ENCODE results near the gene CIRBP.
A peak's percentile ranks its signal among the peaks of the same experiment; 100 is the strongest.

Gene CIRBP

GRCh38 chr19:1234955-1235380, 34.2 kb upstream of the CIRBP start:
- H3K27me3 Mint-ChIP-seq, result peaks cover 10 to 11% of the 10 kb centered on the region in 2 donors
- H3K4me1 Mint-ChIP-seq (ENCODE audit: low read depth in 2 of 2), result peaks cover 8 to 13% of the 10 kb centered on the region in 2 donors
- H3K4me3 Mint-ChIP-seq, result no peak overlapping the region
- H3K9me3 Mint-ChIP-seq, result no peaks in the 10 kb centered on the region
- no peak for ATAC-seq (replicated peaks)
- H3K27ac Mint-ChIP-seq, result no peak overlapping the region
- peaks cover 6% of the 10 kb centered on the region for H3K36me3 Mint-ChIP-seq (ENCODE audit: insufficient read depth)
- no peak for DNase-seq

- Mint-ChIP-seq H3K9me3 (no peaks in the 10 kb centered on the region), H3K27me3 (peaks cover 10 to 11% of the 10 kb centered on the region in 2 donors), H3K4me1 (ENCODE audit: low read depth in 2 of 2) (peaks cover 8 to 13% of the 10 kb centered on the region in 2 donors), H3K27ac (no peak overlapping the region), H3K36me3 (ENCODE audit: insufficient read depth) (peaks cover 13% of the 10 kb centered on the region), H3K4me3 (peak overlapping the region; percentile 57 to 60)
- DNase-seq (no peak), ATAC-seq (replicated peaks) (no peak)
Observed at GRCh38 chr19:1235625-1236538, 33.2 kb upstream of the CIRBP start.

- no peaks in the 10 kb centered on the region for H3K9me3 Mint-ChIP-seq
- ATAC-seq (replicated peaks) (no peak), DNase-seq (no peak)
- no peak overlapping the region for H3K27ac Mint-ChIP-seq
- H3K4me3 Mint-ChIP-seq, result peak overlapping the region; percentile 57 to 60
- H3K4me1 Mint-ChIP-seq (ENCODE audit: low read depth in 2 of 2), result peaks cover 12 to 18% of the 10 kb centered on the region in 2 donors
- H3K27me3 Mint-ChIP-seq, result peaks cover 10 to 11% of the 10 kb centered on the region in 2 donors
- H3K36me3 Mint-ChIP-seq (ENCODE audit: insufficient read depth), result peaks cover 20% of the 10 kb centered on the region
Observed at GRCh38 chr19:1236576-1236975, 32.6 kb upstream of the CIRBP start.

GRCh38 chr19:1237027-1237659, 32.0 kb upstream of the CIRBP start:
- Mint-ChIP-seq H3K4me3 (peak overlapping the region; percentile 57 to 59), H3K4me1 (ENCODE audit: low read depth in 2 of 2) (peaks cover 14 to 18% of the 10 kb centered on the region in 2 donors), H3K9me3 (no peaks in the 10 kb centered on the region), H3K27ac (no peak overlapping the region), H3K36me3 (ENCODE audit: insufficient read depth) (peaks cover 20% of the 10 kb centered on the region), H3K27me3 (peaks cover 10 to 11% of the 10 kb centered on the region in 2 donors)
- DNase-seq, result no peak
- ATAC-seq (replicated peaks), result no peak

- Mint-ChIP-seq H3K27me3 (peaks cover 10 to 11% of the 10 kb centered on the region in 2 donors), H3K27ac (peak within 1 kb of the TSS; percentile 77 to 81), H3K9me3 (no peaks in the 10 kb centered on the region), H3K4me1 (ENCODE audit: low read depth in 2 of 2) (peaks cover 18 to 23% of the 10 kb centered on the region in 2 donors), H3K4me3 (peak within 1 kb of the TSS; percentile 85 to 89), H3K36me3 (ENCODE audit: insufficient read depth) (peaks cover 23% of the 10 kb centered on the region)
- DNase-seq (no peak), ATAC-seq (replicated peaks) (peak; percentile 1)
Observed at GRCh38 chr19:1237754-1238368, 31.3 kb upstream of the CIRBP start, which contains the start of gene CBARP. TSS of gene CBARP (minus strand) at chr19:1238005. CDS start at chr19:1236100, 1,905 bp downstream.

GRCh38 chr19:1238369-1239303, 30.5 kb upstream of the CIRBP start:
- ATAC-seq (replicated peaks) (no peak), DNase-seq (no peak)
- peak overlapping the region; percentile 77 to 81 for H3K27ac Mint-ChIP-seq
- H3K9me3 Mint-ChIP-seq, result no peaks in the 10 kb centered on the region
- H3K4me1 Mint-ChIP-seq (ENCODE audit: low read depth in 2 of 2), result peaks cover 18 to 24% of the 10 kb centered on the region in 2 donors
- H3K36me3 Mint-ChIP-seq (ENCODE audit: insufficient read depth), result peaks cover 23% of the 10 kb centered on the region
- H3K27me3 Mint-ChIP-seq, result peaks cover 10 to 11% of the 10 kb centered on the region in 2 donors
- peak overlapping the region; percentile 85 to 89 for H3K4me3 Mint-ChIP-seq

GRCh38 chr19:1239420-1239795, 29.7 kb upstream of the CIRBP start:
- H3K4me1 Mint-ChIP-seq (ENCODE audit: low read depth in 2 of 2), result peaks cover 18 to 24% of the 10 kb centered on the region in 2 donors

GRCh38 chr19:1239796-1240737, 29.1 kb upstream of the CIRBP start:
- peaks cover 21 to 29% of the 10 kb centered on the region in 2 donors for H3K4me1 Mint-ChIP-seq (ENCODE audit: low read depth in 2 of 2)
- H3K9me3 Mint-ChIP-seq, result no peaks in the 10 kb centered on the region
- peaks cover 28% of the 10 kb centered on the region for H3K36me3 Mint-ChIP-seq (ENCODE audit: insufficient read depth)

More at GRCh38 chr19:1239420-1239795, 29.7 kb upstream of the CIRBP start:
- ATAC-seq (replicated peaks) (no peak), DNase-seq (no peak)
- H3K4me3 Mint-ChIP-seq, result peak overlapping the region; percentile 85 to 89
- peaks cover 10 to 11% of the 10 kb centered on the region in 2 donors for H3K27me3 Mint-ChIP-seq
- no peaks in the 10 kb centered on the region for H3K9me3 Mint-ChIP-seq
- peaks cover 23% of the 10 kb centered on the region for H3K36me3 Mint-ChIP-seq (ENCODE audit: insufficient read depth)
- H3K27ac Mint-ChIP-seq, result peak overlapping the region; percentile 77 to 81

GRCh38 chr19:1240925-1241324, 28.2 kb upstream of the CIRBP start:
- ATAC-seq (replicated peaks) (no peak), DNase-seq (no peak)
- peaks cover 10 to 11% of the 10 kb centered on the region in 2 donors for H3K27me3 Mint-ChIP-seq
- H3K36me3 Mint-ChIP-seq (ENCODE audit: insufficient read depth), result peaks cover 28% of the 10 kb centered on the region
- H3K27ac Mint-ChIP-seq, result peak overlapping the region; percentile 71 to 92
- peaks cover 21 to 29% of the 10 kb centered on the region in 2 donors for H3K4me1 Mint-ChIP-seq (ENCODE audit: low read depth in 2 of 2)
- H3K9me3 Mint-ChIP-seq, result no peaks in the 10 kb centered on the region
- peak overlapping the region; percentile 81 to 85 for H3K4me3 Mint-ChIP-seq

More at GRCh38 chr19:1239796-1240737, 29.1 kb upstream of the CIRBP start:
- Mint-ChIP-seq H3K27me3 (peaks cover 10 to 11% of the 10 kb centered on the region in 2 donors), H3K27ac (peak overlapping the region; percentile 77 to 81), H3K4me3 (peak overlapping the region; percentile 85 to 89)
- ATAC-seq (replicated peaks) (peak; percentile 63), DNase-seq (peak; percentile 91 to 96 (median 92))

- Mint-ChIP-seq H3K4me1 (ENCODE audit: low read depth in 2 of 2) (peaks cover 21 to 27% of the 10 kb centered on the region in 2 donors), H3K4me3 (peak within 1 kb of the TSS; percentile 81 to 85), H3K27me3 (peaks cover 10 to 11% of the 10 kb centered on the region in 2 donors), H3K27ac (peak within 1 kb of the TSS; percentile 71 to 92), H3K36me3 (ENCODE audit: insufficient read depth) (peaks cover 30% of the 10 kb centered on the region), H3K9me3 (no peaks in the 10 kb centered on the region)
- peak; percentile 80 to 86 (median 84) for DNase-seq
- peak; percentile 64 for ATAC-seq (replicated peaks)
Observed at GRCh38 chr19:1241417-1242095, 27.6 kb upstream of the CIRBP start, which contains the start of gene ATP5F1D. TSS of gene ATP5F1D (plus strand) at chr19:1241751. CDS start at chr19:1241851, 100 bp downstream.
